ENCODE results near the gene TAB2. TPM values are rescaled to one million over a fixed set of nuclear protein-coding genes. Genes with fewer than 3 reads are reported as not detected.

TAB2 gene
- total and polyA plus RNA-seq, 9 of the 15 experiments (the other 6 are each of a cell fraction or from before 2014, with no cell fraction given), result 9.1 to 38.3 (median 18.6) TPM

DNA sequence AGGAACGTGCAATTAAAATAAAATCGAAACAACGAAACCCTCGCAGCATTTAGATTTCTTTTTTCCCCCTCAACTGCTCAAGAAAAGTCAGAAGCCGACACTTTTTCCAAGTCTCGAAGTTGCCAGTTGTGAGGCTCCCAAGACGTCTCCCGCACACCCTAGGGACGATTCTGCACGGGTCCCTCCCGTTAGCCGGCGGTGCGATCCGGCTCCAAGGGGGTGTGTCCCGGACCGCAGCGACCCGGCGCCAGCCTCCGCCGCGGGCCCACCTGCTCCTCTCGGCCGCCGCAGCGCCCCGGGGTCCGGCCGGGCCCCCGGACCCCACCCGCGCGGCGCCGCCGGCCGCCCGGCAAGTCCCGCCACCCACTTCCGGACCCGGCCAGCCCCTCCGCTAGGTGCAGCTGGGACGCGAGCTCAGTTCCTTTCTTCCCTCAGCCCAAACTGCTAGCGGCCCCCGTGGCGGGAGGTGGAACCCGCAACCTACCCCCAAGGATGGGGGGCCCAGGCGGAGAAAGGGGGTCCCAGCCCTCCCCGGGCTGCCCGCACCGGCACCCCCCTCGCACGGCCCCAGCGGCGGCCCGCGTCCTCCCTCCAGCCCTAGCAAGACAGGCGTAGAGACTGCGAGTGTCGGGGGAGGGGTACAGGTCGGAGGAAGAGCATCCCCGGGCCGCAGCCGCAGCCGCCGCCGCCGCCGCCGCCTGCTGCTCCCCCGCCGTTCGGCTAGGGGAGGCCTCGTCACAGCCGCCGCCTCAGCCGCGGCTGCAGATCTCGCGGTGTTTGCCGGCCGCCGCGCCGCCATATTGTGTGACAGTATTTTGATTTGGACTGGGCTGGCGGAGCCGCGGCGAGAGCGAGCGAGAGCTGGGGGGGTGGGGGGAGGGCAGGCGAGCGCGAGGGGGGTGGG is 520 bp upstream of the TAB2 start (continued):
- TF ChIP-seq RBFOX2 (IDR thresholded peaks at IDR 0.05; ENCODE audit: low read depth, low read length), result peak; percentile 95
- TF ChIP-seq HDAC1 (IDR thresholded peaks at IDR 0.05), result peak in 1 of 2 experiments; percentile 61; a peak in 2 of 4 replicates
- TF ChIP-seq KLF1 (tag; IDR thresholded peaks at IDR 0.05), result peak; percentile 59; the same call in 1 of the 2 replicates
- peak; percentile 36 to 45; a peak in 1 of 4 replicates for TF ChIP-seq KDM1A (IDR thresholded peaks at IDR 0.05)
- TF ChIP-seq NRF1 (conservative IDR thresholded peaks at IDR 0.05 in 1 of 2, IDR thresholded peaks at IDR 0.05 in 1 of 2), result peak; percentile 69 to 70
- TF ChIP-seq, protein P1, sequence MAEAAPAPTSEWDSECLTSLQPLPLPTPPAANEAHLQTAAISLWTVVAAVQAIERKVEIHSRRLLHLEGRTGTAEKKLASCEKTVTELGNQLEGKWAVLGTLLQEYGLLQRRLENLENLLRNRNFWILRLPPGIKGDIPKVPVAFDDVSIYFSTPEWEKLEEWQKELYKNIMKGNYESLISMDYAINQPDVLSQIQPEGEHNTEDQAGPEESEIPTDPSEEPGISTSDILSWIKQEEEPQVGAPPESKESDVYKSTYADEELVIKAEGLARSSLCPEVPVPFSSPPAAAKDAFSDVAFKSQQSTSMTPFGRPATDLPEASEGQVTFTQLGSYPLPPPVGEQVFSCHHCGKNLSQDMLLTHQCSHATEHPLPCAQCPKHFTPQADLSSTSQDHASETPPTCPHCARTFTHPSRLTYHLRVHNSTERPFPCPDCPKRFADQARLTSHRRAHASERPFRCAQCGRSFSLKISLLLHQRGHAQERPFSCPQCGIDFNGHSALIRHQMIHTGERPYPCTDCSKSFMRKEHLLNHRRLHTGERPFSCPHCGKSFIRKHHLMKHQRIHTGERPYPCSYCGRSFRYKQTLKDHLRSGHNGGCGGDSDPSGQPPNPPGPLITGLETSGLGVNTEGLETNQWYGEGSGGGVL (CRISPR knock-in tag; IDR thresholded peaks at IDR 0.05), result no peak
- TF ChIP-seq, protein P2, sequence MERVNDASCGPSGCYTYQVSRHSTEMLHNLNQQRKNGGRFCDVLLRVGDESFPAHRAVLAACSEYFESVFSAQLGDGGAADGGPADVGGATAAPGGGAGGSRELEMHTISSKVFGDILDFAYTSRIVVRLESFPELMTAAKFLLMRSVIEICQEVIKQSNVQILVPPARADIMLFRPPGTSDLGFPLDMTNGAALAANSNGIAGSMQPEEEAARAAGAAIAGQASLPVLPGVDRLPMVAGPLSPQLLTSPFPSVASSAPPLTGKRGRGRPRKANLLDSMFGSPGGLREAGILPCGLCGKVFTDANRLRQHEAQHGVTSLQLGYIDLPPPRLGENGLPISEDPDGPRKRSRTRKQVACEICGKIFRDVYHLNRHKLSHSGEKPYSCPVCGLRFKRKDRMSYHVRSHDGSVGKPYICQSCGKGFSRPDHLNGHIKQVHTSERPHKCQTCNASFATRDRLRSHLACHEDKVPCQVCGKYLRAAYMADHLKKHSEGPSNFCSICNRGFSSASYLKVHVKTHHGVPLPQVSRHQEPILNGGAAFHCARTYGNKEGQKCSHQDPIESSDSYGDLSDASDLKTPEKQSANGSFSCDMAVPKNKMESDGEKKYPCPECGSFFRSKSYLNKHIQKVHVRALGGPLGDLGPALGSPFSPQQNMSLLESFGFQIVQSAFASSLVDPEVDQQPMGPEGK (CRISPR knock-in tag; IDR thresholded peaks at IDR 0.05; ENCODE audit: borderline replicate concordance), result no peak
- peak; percentile 31 to 74 for TF ChIP-seq NONO (IDR thresholded peaks at IDR 0.05; ENCODE audit: low read depth in 2 of 2, low read length in 1 of 2)
- no peak for TF ChIP-seq BMI1 (IDR thresholded peaks at IDR 0.05; ENCODE audit: low read length)
- no peak; the same call in none of the 2 replicates for TF ChIP-seq ZNF24 (IDR thresholded peaks at IDR 0.05)
- no peak for TF ChIP-seq HNRNPUL1 (IDR thresholded peaks at IDR 0.05; ENCODE audit: low read length)
- TF ChIP-seq LARP7 (IDR thresholded peaks at IDR 0.05), result peak; percentile 32; the same call in 1 of the 2 replicates
- TF ChIP-seq TFAM (CRISPR knock-in tag; conservative IDR thresholded peaks at IDR 0.05), result no peak
- TF ChIP-seq, protein P3, sequence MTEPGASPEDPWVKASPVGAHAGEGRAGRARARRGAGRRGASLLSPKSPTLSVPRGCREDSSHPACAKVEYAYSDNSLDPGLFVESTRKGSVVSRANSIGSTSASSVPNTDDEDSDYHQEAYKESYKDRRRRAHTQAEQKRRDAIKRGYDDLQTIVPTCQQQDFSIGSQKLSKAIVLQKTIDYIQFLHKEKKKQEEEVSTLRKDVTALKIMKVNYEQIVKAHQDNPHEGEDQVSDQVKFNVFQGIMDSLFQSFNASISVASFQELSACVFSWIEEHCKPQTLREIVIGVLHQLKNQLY (CRISPR knock-in tag; conservative IDR thresholded peaks at IDR 0.05), result no peak
- TF ChIP-seq STAG1 (CRISPR knock-in tag; IDR thresholded peaks at IDR 0.05; ENCODE audit: borderline replicate concordance), result no peak
- TF ChIP-seq, protein P4, sequence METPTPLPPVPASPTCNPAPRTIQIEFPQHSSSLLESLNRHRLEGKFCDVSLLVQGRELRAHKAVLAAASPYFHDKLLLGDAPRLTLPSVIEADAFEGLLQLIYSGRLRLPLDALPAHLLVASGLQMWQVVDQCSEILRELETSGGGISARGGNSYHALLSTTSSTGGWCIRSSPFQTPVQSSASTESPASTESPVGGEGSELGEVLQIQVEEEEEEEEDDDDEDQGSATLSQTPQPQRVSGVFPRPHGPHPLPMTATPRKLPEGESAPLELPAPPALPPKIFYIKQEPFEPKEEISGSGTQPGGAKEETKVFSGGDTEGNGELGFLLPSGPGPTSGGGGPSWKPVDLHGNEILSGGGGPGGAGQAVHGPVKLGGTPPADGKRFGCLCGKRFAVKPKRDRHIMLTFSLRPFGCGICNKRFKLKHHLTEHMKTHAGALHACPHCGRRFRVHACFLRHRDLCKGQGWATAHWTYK (CRISPR knock-in tag; IDR thresholded peaks at IDR 0.05), result peak; percentile 93; the same call in 1 of the 2 replicates
- no peak for TF ChIP-seq RBM34 (IDR thresholded peaks at IDR 0.05; ENCODE audit: borderline replicate concordance, insufficient read depth, low read length)
- TF ChIP-seq SRSF3 (IDR thresholded peaks at IDR 0.05; ENCODE audit: insufficient read depth, low read length), result 0 out of 2 replicates have a peak, but pooled peaks have one; percentile 63
- TF ChIP-seq RBM14 (IDR thresholded peaks at IDR 0.05; ENCODE audit: borderline replicate concordance, insufficient read depth, low read depth, low read length), result no peak
- no peak for TF ChIP-seq ZNF121 (CRISPR knock-in tag; conservative IDR thresholded peaks at IDR 0.05)
- TF ChIP-seq ZNF354B (CRISPR knock-in tag; IDR thresholded peaks at IDR 0.05), result no peak
